HG03575 (cell line): ENCODE measurements around the gene RBP3.

ENCODE experiments used
- ATAC-seq: cut with Tn5 transposase; IDR thresholded peaks from one replicate; pipeline ENCODE4 v1.9.1; 2021; ENCODE audit not compliant: unreplicated experiment, insufficient number of reproducible peaks, low FRiP score; ENCODE audit errors: extremely low read depth

The RBP3 gene

GRCh38 chr10:47348138-47348651, at the start of gene RBP3:
Gene RBP3, plus strand, starts transcription at chr10:47348363. Its CDS starts 122 bp downstream, at chr10:47348485.
- ATAC-seq: no peak

GRCh38 chr10:47298715-47299114, 49.4 kb upstream of the RBP3 start:
- no peak for ATAC-seq

- no peak for ATAC-seq
Measured at GRCh38 chr10:47299611-47300428, 48.3 kb upstream of the RBP3 start, which contains the start of gene GDF10. Gene GDF10, plus strand, starts transcription at chr10:47300197. Its CDS starts 455 bp downstream, at chr10:47300652.

GRCh38 chr10:47300429-47300931, 47.7 kb upstream of the RBP3 start:
- ATAC-seq: no peak

GRCh38 chr10:47301833-47302232, 46.3 kb upstream of the RBP3 start:
- no peak for ATAC-seq

GRCh38 chr10:47303105-47303504, 45.1 kb upstream of the RBP3 start:
- no peak for ATAC-seq

GRCh38 chr10:47303866-47304265, 44.3 kb upstream of the RBP3 start:
- ATAC-seq: no peak

GRCh38 chr10:47305566-47305965, 42.6 kb upstream of the RBP3 start:
- ATAC-seq: no peak

- ATAC-seq: no peak
Measured at GRCh38 chr10:47306387-47307210, 41.6 kb upstream of the RBP3 start.

GRCh38 chr10:47307381-47307780, 40.8 kb upstream of the RBP3 start:
- ATAC-seq: no peak

- ATAC-seq: no peak
Measured at GRCh38 chr10:47308775-47309174, 39.4 kb upstream of the RBP3 start.

- no peak for ATAC-seq
Measured at GRCh38 chr10:47309408-47310089, 38.6 kb upstream of the RBP3 start.

- ATAC-seq: no peak
Measured at GRCh38 chr10:47310090-47310505, 38.1 kb upstream of the RBP3 start.

- ATAC-seq: no peak
Measured at GRCh38 chr10:47311193-47311931, 36.8 kb upstream of the RBP3 start.

GRCh38 chr10:47311932-47312662, 36.1 kb upstream of the RBP3 start:
- ATAC-seq: no peak

- ATAC-seq: no peak
Measured at GRCh38 chr10:47312663-47312995, 35.5 kb upstream of the RBP3 start.

GRCh38 chr10:47314416-47314970, 33.7 kb upstream of the RBP3 start:
- ATAC-seq: no peak

GRCh38 chr10:47315421-47315820, 32.7 kb upstream of the RBP3 start:
- ATAC-seq: no peak
